GM12878 (cell line): ENCODE results near the gene POLD2. TPM values are rescaled to one million over a fixed set of nuclear protein-coding genes. Genes with fewer than 3 reads are reported as not detected.

Source experiments
- ATAC-seq: fragments of 200-7000 bp; cut with Tn5 transposase; 3 replicates; pipeline ENCODE4 v1.9.1; 2020; ENCODE audit warnings: mild to moderate bottlenecking, moderate library complexity
- BruUV-seq: library from RNA; stranded (reverse); fragments of 400-500 nt; replicated peaks from 2 replicates; lab custom pipeline; 2021; lab: Mats Ljungman, UMichigan
- CTCF ChIA-PET: fragments of 300-600 bp; sonication (Branson Sonifier 250); formaldehyde crosslinking; extraction: SDS; loops from one replicate; lab custom pipeline; 2021; ENCODE audit warnings: inconsistent platforms; lab: Yijun Ruan, JAX
- POLR2A ChIA-PET: fragments of 350-600 bp; formaldehyde crosslinking; extraction: SDS; loops from one replicate; lab custom pipeline; 2021; ENCODE audit warnings: inconsistent platforms; lab: Charles Lee
- RAD21 ChIA-PET: fragments of 300-600 bp; sonication (Branson Sonifier 250); formaldehyde crosslinking; loops from one replicate; lab custom pipeline; 2023; ENCODE audit warnings: antibody characterized with exemption; ENCODE audit not compliant: unreplicated experiment; lab: Charles Lee
- SMC1A ChIA-PET: fragments of 300-600 bp; sonication (Branson Sonifier 250); formaldehyde crosslinking; loops from one replicate; lab custom pipeline; 2023; ENCODE audit not compliant: unreplicated experiment, uncharacterized antibody; lab: Charles Lee
- DNase-seq: peaks from one replicate; pipeline ENCODE4 v3.0.0-alpha.2; 2011; ENCODE audit warnings: low read depth, low spot score
- FAIRE-seq: peaks from 3 replicates; lab custom pipeline; 2011; peaks lifted over from hg19 to GRCh38; lab: Jason Lieb, UNC
- H2AFZ ChIP-seq: 2 replicates; pipeline ENCODE4 v1.6.0; 2011; ENCODE audit warnings: low read depth, low read length, control low read depth; ENCODE audit not compliant: control insufficient read depth
- H3K27ac ChIP-seq: 2 replicates; pipeline ENCODE4 v1.5.1; 2011; ENCODE audit warnings: control low read depth; ENCODE audit not compliant: control insufficient read depth, insufficient read depth
- H3K27me3 ChIP-seq, 2 experiments: replicated peaks in 1 of 2; 2 replicates each; pipeline versions ENCODE4 v1.6.0 to v1.6.1; 2011; ENCODE audit warnings: low read length in 1 of 2; ENCODE audit not compliant: control insufficient read depth in 2 of 2, insufficient read depth in 2 of 2
- H3K36me3 ChIP-seq, 2 experiments: 2 replicates each; pipeline ENCODE4 v1.5.1; 2011; ENCODE audit warnings: low read length in 1 of 2; ENCODE audit not compliant: control insufficient read depth in 2 of 2, insufficient read depth in 2 of 2
- H3K4me1 ChIP-seq: 2 replicates; pipeline ENCODE4 v1.6.1; 2011; ENCODE audit warnings: mild to moderate bottlenecking, low read length, moderate library complexity, mixed read lengths; ENCODE audit not compliant: control insufficient read depth, insufficient read depth
- H3K4me2 ChIP-seq: 2 replicates; pipeline ENCODE4 v1.6.0; 2011; ENCODE audit warnings: control low read depth; ENCODE audit not compliant: control insufficient read depth, insufficient read depth
- H3K4me3 ChIP-seq: fragments of 200-600 bp; sonication (generic); 2 replicates; pipeline ENCODE4 v1.5.1; 2016
- H3K79me2 ChIP-seq: 2 replicates; pipeline ENCODE4 v1.6.0; 2011; ENCODE audit warnings: low read length; ENCODE audit not compliant: control insufficient read depth, insufficient read depth
- H3K9ac ChIP-seq: 2 replicates; pipeline ENCODE4 v1.8.0; 2011; ENCODE audit warnings: low read length, control low read depth, mixed read lengths; ENCODE audit not compliant: control insufficient read depth, insufficient read depth
- H3K9me3 ChIP-seq: replicated peaks from 3 replicates; pipeline ENCODE4 v1.5.1; 2011; ENCODE audit warnings: mild to moderate bottlenecking, low read length; ENCODE audit not compliant: control insufficient read depth, insufficient read depth
- H4K20me1 ChIP-seq: 2 replicates; pipeline ENCODE4 v1.6.0; 2011; ENCODE audit not compliant: control insufficient read depth, insufficient read depth
- ESRRA ChIP-seq: IDR thresholded peaks from 2 replicates; pipeline ENCODE4 v1.6.1; 2012; ENCODE audit warnings: mild to moderate bottlenecking, low read length, improper control_type of control experiment
- EZH2 ChIP-seq: IDR thresholded peaks from 2 replicates; pipeline ENCODE4 v1.6.1; 2012; ENCODE audit warnings: low read depth, mild to moderate bottlenecking, control low read depth, inconsistent platforms, low read length, borderline replicate concordance; ENCODE audit not compliant: control insufficient read depth
- MLLT1 ChIP-seq: fragments of 450-650 bp; IDR thresholded peaks from 2 replicates; pipeline ENCODE4 v1.6.1; 2016; ENCODE audit warnings: mild to moderate bottlenecking
- MXI1 ChIP-seq: fragments of 150-350 bp; IDR thresholded peaks from 2 replicates; pipeline ENCODE4 v1.6.1; 2011; ENCODE audit warnings: low read depth, mild to moderate bottlenecking, inconsistent platforms, low read length, improper control_type of control experiment
- NFYA ChIP-seq: IDR thresholded peaks from 2 replicates; pipeline ENCODE4 v1.6.1; 2011; ENCODE audit warnings: low read depth, mild to moderate bottlenecking, low read length, improper control_type of control experiment, borderline replicate concordance
- RCOR1 ChIP-seq: conservative IDR thresholded peaks from 2 replicates; pipeline ENCODE4 v1.6.1; 2012; ENCODE audit warnings: low read depth, low read length, improper control_type of control experiment
- ZNF24 ChIP-seq: fragments of 450-650 bp; IDR thresholded peaks from 2 replicates; pipeline ENCODE4 v1.6.1; 2017; ENCODE audit warnings: antibody characterized with exemption, mild to moderate bottlenecking
- WGBS: methylation state at CpG from one replicate; pipeline ENCODE4 v1.1.6; 2016; ENCODE audit warnings: low lambda C conversion rate; ENCODE audit not compliant: insufficient replicate concordance, insufficient coverage; ENCODE audit errors: missing lambda C conversion rate; 5-methylcytosine and 5-hydroxymethylcytosine counted together
- in situ Hi-C: fragments of 300-500 bp; cut with MboI; formaldehyde crosslinking; loops from 9 replicates; pipeline ENCODE4 v1.14.3; 2018; ENCODE audit warnings: mixed read lengths
- intact Hi-C: fragments of 100-400 bp; cut with micrococcal nuclease; formaldehyde crosslinking; loops from one replicate; pipeline ENCODE4 v1.14.2; 2022; ENCODE audit not compliant: unreplicated experiment
- polyA plus RNA-seq, 11 experiments: library from polyadenylated mRNA; depleted of rRNA in 4 of 11; unstranded in 6 of 11; stranded (reverse) in 5 of 11; fragments of >200 nt; fragmentation: Nextera tagmentation in 4 of 11; fragmentation: Illumina TruSeq in 1 of 11; extraction: Ambion mirVana in 4 of 11; extraction: Trizol in 1 of 11; gene quantifications; 1 replicate in 1 of 11; 2 replicates in 10 of 11; pipeline versions ENCODE4 v1.2.1 to v1.2.3, GENCODE V29; 2011 to 2016; ENCODE audit warnings: inconsistent platforms in 2 of 11, missing spikeins in 2 of 11, low read depth in 1 of 11
- total RNA-seq, 4 experiments: library from RNA; depleted of rRNA in 3 of 4; stranded (reverse); fragments of >200 nt in 3 of 4; fragmentation: Illumina TruSeq in 1 of 4; extraction: Trizol in 1 of 4; gene quantifications; 2 replicates each; pipeline versions ENCODE4 v1.2.1 to v1.2.3, GENCODE V29; 2013 to 2021
- TF ChIP-seq, protein P1 (sequence below): IDR thresholded peaks from 2 replicates; pipeline ENCODE4 v1.6.1; 2011; ENCODE audit warnings: borderline replicate concordance, low read depth, mild to moderate bottlenecking, moderate library complexity, low read length; ENCODE audit not compliant: insufficient read depth, poor library complexity, severe bottlenecking
- TF ChIP-seq, protein P2 (sequence below): fragments of 450-650 bp; IDR thresholded peaks from 2 replicates; pipeline ENCODE4 v1.6.1; 2018; ENCODE audit warnings: borderline replicate concordance, mild to moderate bottlenecking; ENCODE audit not compliant: partially characterized antibody
- TF ChIP-seq, protein P3 (sequence below): fragments of 450-650 bp; IDR thresholded peaks from 2 replicates; pipeline ENCODE4 v1.6.1; 2016; ENCODE audit warnings: mild to moderate bottlenecking
- TF ChIP-seq, protein P4 (sequence below): fragments of 450-650 bp; formaldehyde crosslinking; IDR thresholded peaks from 2 replicates; pipeline ENCODE4 v1.5.0; 2022; ENCODE audit warnings: mild to moderate bottlenecking, missing genetic modification characterization

Gene POLD2
- total and polyA plus RNA-seq, 10 of the 15 experiments (the other 5 are each of a cell fraction or from before 2014, with no cell fraction given): 19.1 to 287 (median 169) TPM

- FAIRE-seq: no peak
- intact Hi-C loops (no loop called here), in situ Hi-C loops (no loop called here)
- no TSS peak for BruUV-seq
- H2AFZ ChIP-seq: no peak overlapping the region
- H3K36me3 ChIP-seq: peaks cover 26 to 42% of the 10 kb centered on the region in 2 experiments
- ChIA-PET RAD21 (no interaction called here), SMC1A (no interaction called here), POLR2A (interaction anchor here (0.6 kb wide), 1 partner anchor 11 kb away, joined by 6 read pairs; no protein-coding TSS in a partner anchor), CTCF (no interaction called here)
- no peak overlapping the region for H3K4me3 ChIP-seq
- H3K27me3 ChIP-seq: no peaks in the 10 kb centered on the region
- no peak overlapping the region for H3K27ac ChIP-seq
- TF ChIP-seq, protein P1, sequence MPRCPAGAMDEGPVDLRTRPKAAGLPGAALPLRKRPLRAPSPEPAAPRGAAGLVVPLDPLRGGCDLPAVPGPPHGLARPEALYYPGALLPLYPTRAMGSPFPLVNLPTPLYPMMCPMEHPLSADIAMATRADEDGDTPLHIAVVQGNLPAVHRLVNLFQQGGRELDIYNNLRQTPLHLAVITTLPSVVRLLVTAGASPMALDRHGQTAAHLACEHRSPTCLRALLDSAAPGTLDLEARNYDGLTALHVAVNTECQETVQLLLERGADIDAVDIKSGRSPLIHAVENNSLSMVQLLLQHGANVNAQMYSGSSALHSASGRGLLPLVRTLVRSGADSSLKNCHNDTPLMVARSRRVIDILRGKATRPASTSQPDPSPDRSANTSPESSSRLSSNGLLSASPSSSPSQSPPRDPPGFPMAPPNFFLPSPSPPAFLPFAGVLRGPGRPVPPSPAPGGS: no peak
- TF ChIP-seq MLLT1: no peak
- TF ChIP-seq EZH2: no peak
- TF ChIP-seq MXI1: no peak
- TF ChIP-seq, protein P2, sequence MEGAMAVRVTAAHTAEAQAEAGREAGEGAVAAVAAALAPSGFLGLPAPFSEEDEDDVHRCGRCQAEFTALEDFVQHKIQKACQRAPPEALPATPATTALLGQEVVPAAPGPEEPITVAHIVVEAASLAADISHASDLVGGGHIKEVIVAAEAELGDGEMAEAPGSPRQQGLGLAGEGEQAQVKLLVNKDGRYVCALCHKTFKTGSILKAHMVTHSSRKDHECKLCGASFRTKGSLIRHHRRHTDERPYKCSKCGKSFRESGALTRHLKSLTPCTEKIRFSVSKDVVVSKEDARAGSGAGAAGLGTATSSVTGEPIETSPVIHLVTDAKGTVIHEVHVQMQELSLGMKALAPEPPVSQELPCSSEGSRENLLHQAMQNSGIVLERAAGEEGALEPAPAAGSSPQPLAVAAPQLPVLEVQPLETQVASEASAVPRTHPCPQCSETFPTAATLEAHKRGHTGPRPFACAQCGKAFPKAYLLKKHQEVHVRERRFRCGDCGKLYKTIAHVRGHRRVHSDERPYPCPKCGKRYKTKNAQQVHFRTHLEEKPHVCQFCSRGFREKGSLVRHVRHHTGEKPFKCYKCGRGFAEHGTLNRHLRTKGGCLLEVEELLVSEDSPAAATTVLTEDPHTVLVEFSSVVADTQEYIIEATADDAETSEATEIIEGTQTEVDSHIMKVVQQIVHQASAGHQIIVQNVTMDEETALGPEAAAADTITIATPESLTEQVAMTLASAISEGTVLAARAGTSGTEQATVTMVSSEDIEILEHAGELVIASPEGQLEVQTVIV: no peak
- no peak for TF ChIP-seq ZNF24
- TF ChIP-seq, protein P3, sequence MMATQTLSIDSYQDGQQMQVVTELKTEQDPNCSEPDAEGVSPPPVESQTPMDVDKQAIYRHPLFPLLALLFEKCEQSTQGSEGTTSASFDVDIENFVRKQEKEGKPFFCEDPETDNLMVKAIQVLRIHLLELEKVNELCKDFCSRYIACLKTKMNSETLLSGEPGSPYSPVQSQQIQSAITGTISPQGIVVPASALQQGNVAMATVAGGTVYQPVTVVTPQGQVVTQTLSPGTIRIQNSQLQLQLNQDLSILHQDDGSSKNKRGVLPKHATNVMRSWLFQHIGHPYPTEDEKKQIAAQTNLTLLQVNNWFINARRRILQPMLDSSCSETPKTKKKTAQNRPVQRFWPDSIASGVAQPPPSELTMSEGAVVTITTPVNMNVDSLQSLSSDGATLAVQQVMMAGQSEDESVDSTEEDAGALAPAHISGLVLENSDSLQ: no peak
- TF ChIP-seq ESRRA: no peak
- TF ChIP-seq RCOR1: no peak
- TF ChIP-seq, protein P4, sequence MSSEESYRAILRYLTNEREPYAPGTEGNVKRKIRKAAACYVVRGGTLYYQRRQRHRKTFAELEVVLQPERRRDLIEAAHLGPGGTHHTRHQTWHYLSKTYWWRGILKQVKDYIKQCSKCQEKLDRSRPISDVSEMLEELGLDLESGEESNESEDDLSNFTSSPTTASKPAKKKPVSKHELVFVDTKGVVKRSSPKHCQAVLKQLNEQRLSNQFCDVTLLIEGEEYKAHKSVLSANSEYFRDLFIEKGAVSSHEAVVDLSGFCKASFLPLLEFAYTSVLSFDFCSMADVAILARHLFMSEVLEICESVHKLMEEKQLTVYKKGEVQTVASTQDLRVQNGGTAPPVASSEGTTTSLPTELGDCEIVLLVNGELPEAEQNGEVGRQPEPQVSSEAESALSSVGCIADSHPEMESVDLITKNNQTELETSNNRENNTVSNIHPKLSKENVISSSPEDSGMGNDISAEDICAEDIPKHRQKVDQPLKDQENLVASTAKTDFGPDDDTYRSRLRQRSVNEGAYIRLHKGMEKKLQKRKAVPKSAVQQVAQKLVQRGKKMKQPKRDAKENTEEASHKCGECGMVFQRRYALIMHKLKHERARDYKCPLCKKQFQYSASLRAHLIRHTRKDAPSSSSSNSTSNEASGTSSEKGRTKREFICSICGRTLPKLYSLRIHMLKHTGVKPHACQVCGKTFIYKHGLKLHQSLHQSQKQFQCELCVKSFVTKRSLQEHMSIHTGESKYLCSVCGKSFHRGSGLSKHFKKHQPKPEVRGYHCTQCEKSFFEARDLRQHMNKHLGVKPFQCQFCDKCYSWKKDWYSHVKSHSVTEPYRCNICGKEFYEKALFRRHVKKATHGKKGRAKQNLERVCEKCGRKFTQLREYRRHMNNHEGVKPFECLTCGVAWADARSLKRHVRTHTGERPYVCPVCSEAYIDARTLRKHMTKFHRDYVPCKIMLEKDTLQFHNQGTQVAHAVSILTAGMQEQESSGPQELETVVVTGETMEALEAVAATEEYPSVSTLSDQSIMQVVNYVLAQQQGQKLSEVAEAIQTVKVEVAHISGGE (CRISPR knock-in tag): no peak
- TF ChIP-seq NFYA: no peak
- H3K4me1 ChIP-seq: peaks cover 14% of the 10 kb centered on the region
- H3K4me2 ChIP-seq: no peak overlapping the region
- no peak for DNase-seq
- H3K79me2 ChIP-seq: peaks cover 6% of the 10 kb centered on the region
- no peak for ATAC-seq
- H3K9me3 ChIP-seq: no peaks in the 10 kb centered on the region
- no peaks in the 10 kb centered on the region for H4K20me1 ChIP-seq
- WGBS: 94% methylated on average over 15 of the region's 17 CpGs
- no peak overlapping the region for H3K9ac ChIP-seq
Observed at GRCh38 chr7:44075296-44076075, 47.9 kb downstream of the POLD2 start.
